Mesothelial cell of epicardium (in vitro differentiated cells): Measurements from ENCODE around the gene HOXB8. TPM values are rescaled to one million over a fixed set of nuclear protein-coding genes. Genes with fewer than 3 reads are reported as not detected.
A peak's percentile ranks its signal among the peaks of the same experiment; 100 is the strongest.

Experiments used
- DNase-seq, 2 experiments: peaks; one replicate each; pipeline ENCODE4 v3.0.0; 2021; ENCODE audit warnings: low spot score in 2 of 2; ENCODE audit not compliant: unreplicated experiment in 2 of 2
- H3K27ac Mint-ChIP-seq: 2 replicates; pipeline ENCODE4 v1.8.0; 2021; ENCODE audit warnings: mixed read lengths
- H3K27me3 Mint-ChIP-seq: 2 replicates; pipeline ENCODE4 v1.8.0; 2021; ENCODE audit warnings: low read depth, mixed read lengths
- H3K36me3 Mint-ChIP-seq: 2 replicates; pipeline ENCODE4 v1.8.0; 2021; ENCODE audit warnings: mixed read lengths
- H3K4me1 Mint-ChIP-seq: 2 replicates; pipeline ENCODE4 v1.8.0; 2021; ENCODE audit warnings: mixed read lengths
- H3K4me3 Mint-ChIP-seq: 2 replicates; pipeline ENCODE4 v1.8.0; 2021; ENCODE audit warnings: mild to moderate bottlenecking, moderate library complexity, mixed read lengths
- H3K9me3 Mint-ChIP-seq: 2 replicates; pipeline ENCODE4 v1.8.0; 2021; ENCODE audit warnings: mixed read lengths
- CTCF ChIP-seq: fragments of 200-600 bp; sonication (generic); IDR thresholded peaks from one replicate; pipeline ENCODE4 v1.5.0; 2021; ENCODE audit warnings: antibody characterized with exemption; ENCODE audit not compliant: unreplicated experiment
- total RNA-seq: library from RNA; stranded (reverse); gene quantifications from 3 replicates; pipeline ENCODE4 v1.2.1, GENCODE V29; 2021

HOXB8 gene
- total RNA-seq, 1 donor from 2014 or later = 78.8 TPM

GRCh38 chr17:48597778-48598631, 17.1 kb downstream of the HOXB8 start:
- H3K9me3 Mint-ChIP-seq = no peaks in the 10 kb centered on the region
- peaks cover 81% of the 10 kb centered on the region for H3K4me1 Mint-ChIP-seq
- peaks cover 9% of the 10 kb centered on the region for H3K36me3 Mint-ChIP-seq
- TF ChIP-seq CTCF = no peak
- no peaks in the 10 kb centered on the region for H3K27me3 Mint-ChIP-seq
- H3K4me3 Mint-ChIP-seq = peak overlapping the region; percentile 90
- DNase-seq = peak in 1 of 2 experiments; percentile 75
- peak overlapping the region; percentile 100 for H3K27ac Mint-ChIP-seq

- H3K27ac Mint-ChIP-seq = peak overlapping the region; percentile 100
- no peaks in the 10 kb centered on the region for H3K27me3 Mint-ChIP-seq
- H3K9me3 Mint-ChIP-seq = no peaks in the 10 kb centered on the region
- DNase-seq = no peak
- H3K4me3 Mint-ChIP-seq = peak overlapping the region; percentile 90
- TF ChIP-seq CTCF = no peak
- peaks cover 75% of the 10 kb centered on the region for H3K4me1 Mint-ChIP-seq
- peaks cover 13% of the 10 kb centered on the region for H3K36me3 Mint-ChIP-seq
Measured at GRCh38 chr17:48597528-48597777, 17.6 kb downstream of the HOXB8 start.

GRCh38 chr17:48596735-48597527, 18.2 kb downstream of the HOXB8 start:
- H3K9me3 Mint-ChIP-seq = no peaks in the 10 kb centered on the region
- peak overlapping the region; percentile 100 for H3K27ac Mint-ChIP-seq
- no peaks in the 10 kb centered on the region for H3K27me3 Mint-ChIP-seq

GRCh38 chr17:48596000-48596734, 18.9 kb downstream of the HOXB8 start:
- DNase-seq = no peak
- TF ChIP-seq CTCF = no peak
- H3K4me3 Mint-ChIP-seq = peak overlapping the region; percentile 90
- H3K4me1 Mint-ChIP-seq = peaks cover 70% of the 10 kb centered on the region
- peak overlapping the region; percentile 100 for H3K27ac Mint-ChIP-seq
- no peaks in the 10 kb centered on the region for H3K9me3 Mint-ChIP-seq
- no peaks in the 10 kb centered on the region for H3K27me3 Mint-ChIP-seq
- H3K36me3 Mint-ChIP-seq = peaks cover 19% of the 10 kb centered on the region

More at GRCh38 chr17:48596735-48597527, 18.2 kb downstream of the HOXB8 start:
- Mint-ChIP-seq H3K4me3 (peak overlapping the region; percentile 90), H3K36me3 (peaks cover 13% of the 10 kb centered on the region), H3K4me1 (peaks cover 72% of the 10 kb centered on the region)
- no peak for TF ChIP-seq CTCF
- no peak for DNase-seq

GRCh38 chr17:48595278-48595999, 19.7 kb downstream of the HOXB8 start:
- no peaks in the 10 kb centered on the region for H3K27me3 Mint-ChIP-seq
- peaks cover 68% of the 10 kb centered on the region for H3K4me1 Mint-ChIP-seq
- peak overlapping the region; percentile 90 for H3K4me3 Mint-ChIP-seq
- no peak for TF ChIP-seq CTCF
- no peak for DNase-seq
- peak overlapping the region; percentile 100 for H3K27ac Mint-ChIP-seq
- peaks cover 22% of the 10 kb centered on the region for H3K36me3 Mint-ChIP-seq
- no peaks in the 10 kb centered on the region for H3K9me3 Mint-ChIP-seq
